GDM1 (cell line): ENCODE measurements around the gene ABI3.
A peak's percentile ranks its signal among the peaks of the same experiment; 100 is the strongest.
"Not testable (repeated sequence)": the region's sequence is repeated elsewhere in the genome, so short reads cannot be mapped to it uniquely, and the experiment has no call there.

Experiments
- DNase-seq: peaks from one replicate; lab custom pipeline; 2025; lab: John Stamatoyannopoulos, UW

Gene ABI3, protein sequence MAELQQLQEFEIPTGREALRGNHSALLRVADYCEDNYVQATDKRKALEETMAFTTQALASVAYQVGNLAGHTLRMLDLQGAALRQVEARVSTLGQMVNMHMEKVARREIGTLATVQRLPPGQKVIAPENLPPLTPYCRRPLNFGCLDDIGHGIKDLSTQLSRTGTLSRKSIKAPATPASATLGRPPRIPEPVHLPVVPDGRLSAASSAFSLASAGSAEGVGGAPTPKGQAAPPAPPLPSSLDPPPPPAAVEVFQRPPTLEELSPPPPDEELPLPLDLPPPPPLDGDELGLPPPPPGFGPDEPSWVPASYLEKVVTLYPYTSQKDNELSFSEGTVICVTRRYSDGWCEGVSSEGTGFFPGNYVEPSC

DNA sequence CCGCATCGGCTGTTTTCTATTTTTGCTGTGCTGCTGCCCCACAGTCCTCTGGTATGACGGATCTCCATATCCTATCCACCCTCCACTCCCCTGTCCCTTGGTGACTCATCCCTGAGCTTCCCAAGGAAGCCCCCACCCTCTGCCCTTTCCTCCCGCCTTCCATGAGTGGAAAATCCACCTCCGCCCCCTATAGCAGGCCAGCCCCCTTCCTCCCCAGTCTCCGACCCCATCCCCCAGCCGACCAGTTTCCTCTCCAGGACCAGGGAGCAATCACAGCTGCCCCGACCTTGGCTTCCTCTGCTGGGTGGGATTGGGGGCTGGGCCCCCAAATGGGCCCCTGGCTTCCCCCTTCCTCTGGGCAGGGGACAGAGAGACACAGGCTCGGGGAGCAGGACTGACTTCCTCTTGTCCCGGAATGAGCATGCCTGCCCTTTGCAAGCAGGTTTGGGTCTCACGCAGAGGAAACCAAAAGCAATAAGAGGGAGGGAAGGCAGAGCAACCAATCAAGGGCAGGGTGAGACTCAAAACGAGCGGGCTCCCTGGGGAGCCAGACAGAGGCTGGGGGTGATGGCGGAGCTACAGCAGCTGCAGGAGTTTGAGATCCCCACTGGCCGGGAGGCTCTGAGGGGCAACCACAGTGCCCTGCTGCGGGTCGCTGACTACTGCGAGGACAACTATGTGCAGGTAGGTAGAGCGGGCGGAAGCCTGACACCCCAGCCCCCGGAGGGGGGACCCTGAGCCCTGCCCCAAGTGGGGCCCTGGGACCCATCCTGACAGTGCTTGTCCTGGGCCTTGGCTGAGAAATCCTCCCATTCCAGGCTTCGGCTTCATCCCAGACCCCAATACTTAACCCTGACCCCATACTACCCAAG lies at the start of gene ABI3, which contains the start of gene GNGT2:
ABI3 (plus strand) TSS at position 550 of the 872 bp plus-strand sequence; CDS start at position 568, 18 bp downstream.
GNGT2 (minus strand) TSS at position 417 of the 872 bp plus-strand sequence. CDS start 3,152 bp downstream, outside the sequence.
- DNase-seq, result peak; percentile 50

GRCh38 chr17:49162866-49163265 lies 47.6 kb upstream of the ABI3 start:
- no peak for DNase-seq

GRCh38 chr17:49165143-49165542 lies 45.4 kb upstream of the ABI3 start:
- no peak for DNase-seq

DNA sequence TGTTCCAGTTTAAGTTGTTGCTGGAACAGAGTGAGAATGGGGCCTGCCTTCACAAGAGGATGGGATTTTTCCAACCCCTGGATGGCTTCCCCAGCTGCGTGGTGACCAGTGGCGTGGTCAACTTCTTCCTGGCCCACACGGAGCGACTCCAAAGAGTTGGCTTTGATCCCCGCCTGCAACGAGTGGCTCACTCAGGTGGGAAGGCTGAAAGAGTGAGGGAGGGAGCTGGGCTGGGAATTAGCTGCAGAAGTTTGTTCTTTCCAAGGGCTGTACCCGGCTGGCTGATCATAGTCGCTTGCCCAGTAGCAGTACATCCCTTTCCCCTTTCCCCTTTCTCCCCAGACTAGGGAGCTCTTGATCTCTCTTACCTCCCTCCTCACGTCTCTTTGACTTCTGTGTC lies 41.8 kb upstream of the ABI3 start:
- no peak for DNase-seq

DNA sequence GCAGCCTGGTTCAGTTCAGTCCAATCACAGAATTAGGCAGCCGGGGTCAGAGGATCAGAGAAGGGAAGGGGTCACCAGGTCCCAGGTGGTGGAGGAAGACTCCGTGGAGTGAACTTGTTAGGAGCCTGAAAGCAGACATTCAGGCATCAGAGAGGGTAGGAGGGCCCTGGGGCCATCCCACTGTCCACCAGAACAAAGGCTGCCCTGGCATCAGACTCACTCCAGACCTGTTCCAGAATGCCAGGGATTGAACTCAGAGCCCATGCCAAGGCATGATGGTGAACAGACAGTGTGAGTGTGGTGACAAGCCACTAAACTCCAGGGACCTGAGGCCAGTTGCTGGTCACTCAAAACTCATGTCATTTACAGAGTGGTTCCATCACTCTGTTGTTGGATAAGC lies 40.3 kb upstream of the ABI3 start:
- DNase-seq, result no peak

DNA sequence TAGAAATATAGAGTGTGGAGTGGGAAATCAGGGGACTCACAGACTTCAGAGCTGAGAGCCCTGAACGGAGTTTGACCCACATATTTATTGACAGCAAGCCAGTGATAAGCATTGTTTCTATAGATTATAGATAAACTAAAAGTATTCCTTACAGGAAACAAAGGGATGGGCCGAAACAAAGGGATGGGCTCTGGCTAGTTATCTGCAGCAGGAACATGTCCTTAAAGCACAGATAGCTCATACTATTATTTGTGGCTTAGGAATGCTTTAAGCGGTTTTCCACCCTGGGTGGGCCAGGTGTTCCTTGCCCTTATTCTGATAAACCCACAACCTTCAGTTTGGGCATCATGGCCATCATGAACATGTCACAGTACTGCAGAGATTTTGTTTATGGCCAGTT lies 39.8 kb upstream of the ABI3 start:
- DNase-seq, result not testable (repeated sequence)

GRCh38 chr17:49175978-49176377 lies 34.5 kb upstream of the ABI3 start:
- DNase-seq, result not testable (repeated sequence)

DNA sequence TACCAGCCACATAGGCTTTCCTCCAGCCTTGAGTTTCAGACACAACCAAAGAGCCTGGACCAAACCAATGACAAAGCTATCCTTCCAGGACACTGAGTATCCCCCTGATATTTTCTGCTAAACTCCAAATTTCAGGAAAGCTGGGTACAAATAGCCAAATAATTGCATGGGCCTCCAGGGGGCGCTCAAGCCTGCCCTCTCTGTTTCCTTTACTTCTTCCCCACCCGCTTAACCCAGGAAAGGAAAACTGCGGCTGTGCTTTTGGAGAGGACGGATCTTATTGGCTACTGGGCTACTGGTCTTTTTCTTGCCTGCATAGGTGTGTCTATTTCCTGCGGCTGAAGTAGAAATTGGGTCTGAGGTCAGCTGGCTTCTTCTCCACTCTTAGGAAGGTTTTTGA lies 30.2 kb upstream of the ABI3 start:
- peak; percentile 13 for DNase-seq

- peak; percentile 11 for DNase-seq
These were observed 29.4 kb upstream of the ABI3 start for GRCh38 chr17:49180998-49181635.

DNA sequence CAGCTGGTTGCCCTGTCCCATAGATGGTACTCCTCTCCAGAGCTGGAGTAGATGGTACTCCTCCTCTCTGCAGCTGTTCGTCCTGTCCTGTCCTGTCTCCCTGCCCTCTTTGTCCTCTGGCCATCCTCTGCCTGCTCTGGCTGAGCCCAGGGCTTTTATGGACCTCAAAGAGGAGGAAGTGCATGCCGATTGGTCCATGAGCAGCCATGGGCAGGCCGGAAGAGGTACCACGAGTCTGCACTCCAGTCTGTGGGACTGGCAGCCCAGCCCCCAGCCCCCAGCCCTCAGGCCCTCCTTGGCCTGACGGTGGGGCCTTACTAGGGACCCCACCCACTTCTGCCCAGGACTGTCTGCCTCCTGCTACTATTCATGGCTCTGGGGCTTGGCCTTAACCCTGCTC lies 27.2 kb upstream of the ABI3 start:
- DNase-seq, result no peak

DNA sequence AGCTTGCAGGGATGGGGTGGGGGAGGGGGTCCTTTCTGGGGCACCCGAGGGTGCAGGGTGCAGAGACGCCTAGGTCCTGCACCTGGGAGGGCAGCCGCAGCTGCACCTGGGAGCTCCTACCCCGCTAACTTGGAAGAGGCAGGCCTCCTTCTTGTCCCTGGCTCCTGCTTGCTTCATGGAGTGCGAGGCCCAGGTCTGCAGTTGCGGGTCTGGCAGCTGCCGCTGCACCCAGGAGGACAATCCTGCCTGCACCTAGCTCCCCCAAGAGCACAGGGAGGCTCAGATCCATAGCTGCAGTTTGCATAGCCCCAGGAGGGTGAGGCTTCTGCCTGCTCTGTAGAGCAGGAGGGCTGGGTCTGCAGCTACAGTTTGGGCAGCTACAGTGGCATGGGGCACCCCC lies 26.7 kb upstream of the ABI3 start:
- DNase-seq, result no peak

- DNase-seq, result not testable (repeated sequence)
These were observed 26.0 kb upstream of the ABI3 start for GRCh38 chr17:49184522-49184921.

DNA sequence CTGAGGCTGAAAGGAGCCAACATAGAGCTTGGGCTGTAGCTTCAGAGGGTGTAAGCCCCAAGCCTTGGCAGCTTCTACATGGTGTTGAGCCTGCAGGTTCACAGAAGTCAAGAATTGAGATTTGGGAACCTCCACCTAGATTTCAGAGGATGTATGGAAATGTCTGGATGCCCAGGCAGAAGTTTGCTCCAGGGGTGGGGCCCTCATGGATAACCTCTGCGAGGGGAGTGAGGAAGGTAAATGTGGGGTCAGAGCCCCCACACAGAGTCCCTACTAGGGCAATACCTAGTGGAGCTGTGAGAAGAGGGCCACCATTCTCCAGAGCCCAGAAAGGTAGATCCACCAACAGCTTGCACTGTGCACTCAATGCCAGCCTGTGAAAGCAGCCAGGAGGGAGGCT lies 25.1 kb upstream of the ABI3 start:
- DNase-seq, result not testable (repeated sequence)

GRCh38 chr17:49187301-49187700 lies 23.2 kb upstream of the ABI3 start:
- no peak for DNase-seq

GRCh38 chr17:49190932-49191331 lies 19.6 kb upstream of the ABI3 start:
- DNase-seq, result no peak

DNA sequence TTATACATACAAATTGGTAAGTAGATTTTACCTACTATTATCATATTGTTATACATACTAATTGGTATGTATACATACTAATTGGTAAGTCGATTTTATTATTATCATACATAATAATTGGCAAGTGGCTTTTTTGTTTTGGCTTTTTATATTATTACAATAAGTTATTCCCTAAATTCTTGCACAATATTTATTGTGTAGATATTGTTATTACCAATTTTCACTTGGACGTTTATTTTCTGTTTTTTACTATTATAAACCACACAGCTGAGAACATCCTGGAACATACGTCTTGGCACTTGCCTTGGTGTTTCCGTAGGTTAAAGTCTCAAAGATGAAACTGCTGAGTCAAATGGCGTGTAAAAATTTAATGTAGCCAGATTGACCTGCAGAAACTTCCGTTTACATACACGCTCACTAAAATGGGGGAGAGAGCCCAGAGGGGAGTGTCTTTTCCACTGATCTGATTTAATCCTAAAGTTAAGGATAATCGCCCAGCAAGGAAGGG lies 19.0 kb upstream of the ABI3 start:
- no peak for DNase-seq

- DNase-seq, result peak; percentile 87
These were observed 18.4 kb upstream of the ABI3 start for GRCh38 chr17:49191917-49192741.

GRCh38 chr17:49193513-49194296 lies 16.8 kb upstream of the ABI3 start:
- peak; percentile 52 for DNase-seq

DNA sequence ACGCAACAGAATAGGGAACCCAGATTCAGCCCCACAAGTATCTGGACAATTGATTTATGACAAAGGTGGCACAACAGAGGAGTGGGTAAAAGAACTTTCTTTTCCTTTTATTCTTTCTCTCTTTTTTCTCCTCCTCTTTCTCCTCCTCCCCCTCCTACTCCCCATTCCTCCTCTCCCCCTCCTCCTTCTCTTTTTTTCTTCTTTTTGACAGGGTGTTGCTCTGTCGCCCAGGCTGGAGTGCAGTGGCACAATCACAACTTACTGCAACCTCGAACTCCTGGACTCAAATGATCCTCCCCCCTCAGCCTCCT lies 16.3 kb upstream of the ABI3 start:
- no peak for DNase-seq

GRCh38 chr17:49195751-49196150 lies 14.8 kb upstream of the ABI3 start:
- DNase-seq, result no peak

DNA sequence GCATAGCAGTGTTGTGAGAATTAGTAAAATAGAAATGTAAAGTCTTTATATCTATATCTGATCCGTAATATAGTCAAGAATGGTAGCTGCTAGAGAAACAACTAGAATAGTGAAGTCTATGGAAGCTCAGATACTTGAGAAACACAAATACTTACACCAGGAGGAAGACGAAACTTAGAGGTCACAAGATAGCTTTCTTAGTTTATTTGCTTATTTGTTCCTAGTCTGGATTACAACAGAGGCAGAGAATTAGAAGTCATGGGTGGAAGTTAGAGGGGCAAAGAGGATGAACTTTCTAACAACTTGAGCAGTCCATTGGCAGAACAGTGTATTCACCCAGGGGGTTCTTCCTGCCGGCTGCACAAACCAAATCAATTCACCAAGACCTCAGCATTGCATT lies 14.0 kb upstream of the ABI3 start:
- DNase-seq, result no peak
